NCI-H82 (cell line): ENCODE measurements around the gene UBQLN1.
"Not testable (repeated sequence)": the region's sequence is repeated elsewhere in the genome, so short reads cannot be mapped to it uniquely, and the experiment has no call there.

Experiments used
- DNase-seq: peaks from one replicate; lab custom pipeline; 2025; lab: John Stamatoyannopoulos, UW

Gene UBQLN1

DNA sequence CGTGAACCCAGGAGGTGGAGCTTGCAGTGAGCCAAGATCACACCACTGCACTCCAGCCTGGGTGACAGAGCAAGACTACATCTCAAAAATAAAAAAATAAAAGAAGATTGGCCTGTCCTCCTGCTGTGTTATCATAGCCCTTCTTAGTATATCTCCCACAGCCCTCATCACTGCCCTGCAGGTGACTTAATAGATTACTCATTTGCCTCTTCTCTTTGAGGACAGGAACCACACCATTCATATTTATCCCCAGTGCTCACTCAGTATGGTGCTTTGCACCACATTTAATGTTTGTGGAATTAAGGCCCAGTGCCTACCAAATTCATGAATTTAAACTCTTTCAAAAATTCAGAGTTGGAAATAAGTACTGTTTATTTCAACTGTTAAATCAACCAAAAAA lies 74.5 kb downstream of the UBQLN1 start:
- DNase-seq = no peak

DNA sequence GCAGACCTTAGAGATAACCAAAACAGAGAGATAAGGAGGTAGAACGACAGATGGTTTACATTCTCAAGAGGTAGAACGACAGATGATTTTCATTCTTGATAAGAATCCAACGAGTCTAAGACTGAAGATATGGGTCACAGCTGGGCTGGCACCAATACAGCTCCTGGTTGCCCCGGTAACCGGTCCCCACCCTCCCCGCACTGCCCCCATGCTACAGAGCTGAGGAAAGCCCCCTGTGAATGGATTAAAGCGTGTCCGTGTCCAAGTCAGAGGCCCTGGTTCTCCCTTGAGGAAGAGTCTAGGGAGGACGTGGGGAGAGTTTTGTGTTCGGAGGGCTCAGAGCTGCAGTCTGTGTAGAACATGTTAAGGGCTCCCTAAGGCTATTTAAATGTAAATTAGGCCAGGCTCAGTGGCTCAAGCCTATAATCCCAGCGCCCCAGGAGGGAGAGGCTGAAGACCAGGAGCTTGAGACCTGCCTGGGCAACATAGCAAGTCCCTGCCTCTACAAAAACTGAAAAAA lies 76.8 kb downstream of the UBQLN1 start:
- peak; percentile 88 for DNase-seq

DNA sequence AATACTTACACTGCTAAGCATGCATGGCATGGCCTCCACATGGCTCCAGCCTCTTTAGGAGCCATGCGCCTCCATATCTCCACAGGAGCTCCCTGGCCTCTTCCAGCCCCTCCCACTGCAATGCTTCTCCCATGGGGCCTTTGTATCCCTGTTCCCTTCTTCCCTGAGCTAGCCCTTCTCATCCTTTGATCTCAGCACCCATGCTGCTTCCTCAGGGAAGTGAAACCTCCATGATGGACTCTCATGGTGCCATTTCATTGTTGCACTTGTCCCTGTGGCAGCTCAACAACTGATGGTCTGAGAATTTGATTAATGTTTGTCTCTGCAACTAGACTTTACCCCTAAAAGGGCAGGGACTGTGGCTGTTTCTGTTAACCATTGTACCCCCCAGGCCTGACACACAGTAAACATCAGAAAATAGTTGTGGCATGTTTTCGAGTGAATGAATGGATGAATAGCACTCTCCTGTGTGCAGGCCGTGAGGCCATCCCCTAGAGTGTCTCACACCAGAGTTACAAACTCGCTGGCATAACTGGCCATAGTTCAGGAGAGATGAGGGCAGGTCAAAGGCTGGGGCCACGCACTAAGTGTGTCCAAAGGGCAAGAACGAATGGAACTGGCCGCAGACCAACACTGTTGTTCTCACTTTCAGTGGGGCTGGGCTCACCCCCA lies 78.2 kb downstream of the UBQLN1 start:
- no peak for DNase-seq

DNA sequence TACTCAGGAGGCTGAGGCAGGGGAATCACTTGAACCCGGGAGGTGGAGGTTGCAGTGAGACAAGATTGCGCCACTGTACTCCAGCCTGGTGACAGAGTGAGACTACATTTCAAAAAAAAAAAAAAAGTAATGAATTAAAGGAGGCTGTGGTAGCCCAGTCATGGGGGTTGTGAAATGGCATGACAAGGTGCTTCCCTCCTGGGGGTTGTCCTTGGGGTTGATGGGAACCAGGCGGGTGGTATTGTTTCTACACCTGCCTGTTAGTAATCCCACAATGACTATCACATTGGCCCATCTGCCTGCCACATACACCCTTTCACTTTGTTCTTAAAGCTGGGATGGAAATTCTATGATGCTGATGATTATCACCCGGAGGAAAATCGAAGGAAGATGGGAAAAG lies 79.2 kb downstream of the UBQLN1 start:
- no peak for DNase-seq

DNA sequence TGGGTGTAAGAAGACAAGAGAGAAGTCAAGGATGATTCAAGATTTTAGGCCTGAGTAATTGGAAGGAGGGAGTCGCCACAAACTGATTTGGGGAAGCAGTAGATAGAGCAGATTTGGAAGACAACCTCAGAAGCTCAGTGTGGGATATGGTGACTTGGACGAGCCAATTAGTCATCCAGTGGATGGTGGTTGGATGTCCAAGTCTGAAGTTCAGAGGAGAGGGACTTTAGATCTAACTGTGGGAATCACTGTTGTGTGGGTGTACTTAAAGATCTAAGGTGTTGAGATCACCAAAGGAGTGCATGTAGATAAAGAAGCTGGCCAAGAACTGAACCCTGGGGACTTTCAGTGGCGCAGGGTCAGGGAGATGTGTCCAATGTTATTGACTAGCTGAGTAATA lies 82.6 kb downstream of the UBQLN1 start:
- DNase-seq = no peak

DNA sequence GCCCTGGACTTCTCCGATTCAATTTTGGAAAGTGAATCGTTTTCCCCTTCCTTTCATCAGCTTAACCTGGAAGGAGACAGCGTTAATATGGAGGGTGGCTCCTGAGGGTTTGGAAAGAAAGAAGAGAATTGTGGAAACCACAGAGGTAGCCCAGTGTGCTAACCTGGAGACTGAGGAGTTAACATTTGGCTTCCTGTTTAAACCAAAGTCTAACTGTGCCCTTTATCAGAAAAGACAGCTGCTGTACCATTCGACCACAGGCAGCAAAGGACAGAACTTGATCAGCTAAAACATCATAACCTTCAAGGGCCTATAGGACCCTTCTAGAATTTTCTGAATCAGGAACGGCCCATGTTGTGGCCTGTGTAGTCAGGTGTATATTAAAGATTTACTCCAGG lies 84.1 kb downstream of the UBQLN1 start:
- DNase-seq = no peak

DNA sequence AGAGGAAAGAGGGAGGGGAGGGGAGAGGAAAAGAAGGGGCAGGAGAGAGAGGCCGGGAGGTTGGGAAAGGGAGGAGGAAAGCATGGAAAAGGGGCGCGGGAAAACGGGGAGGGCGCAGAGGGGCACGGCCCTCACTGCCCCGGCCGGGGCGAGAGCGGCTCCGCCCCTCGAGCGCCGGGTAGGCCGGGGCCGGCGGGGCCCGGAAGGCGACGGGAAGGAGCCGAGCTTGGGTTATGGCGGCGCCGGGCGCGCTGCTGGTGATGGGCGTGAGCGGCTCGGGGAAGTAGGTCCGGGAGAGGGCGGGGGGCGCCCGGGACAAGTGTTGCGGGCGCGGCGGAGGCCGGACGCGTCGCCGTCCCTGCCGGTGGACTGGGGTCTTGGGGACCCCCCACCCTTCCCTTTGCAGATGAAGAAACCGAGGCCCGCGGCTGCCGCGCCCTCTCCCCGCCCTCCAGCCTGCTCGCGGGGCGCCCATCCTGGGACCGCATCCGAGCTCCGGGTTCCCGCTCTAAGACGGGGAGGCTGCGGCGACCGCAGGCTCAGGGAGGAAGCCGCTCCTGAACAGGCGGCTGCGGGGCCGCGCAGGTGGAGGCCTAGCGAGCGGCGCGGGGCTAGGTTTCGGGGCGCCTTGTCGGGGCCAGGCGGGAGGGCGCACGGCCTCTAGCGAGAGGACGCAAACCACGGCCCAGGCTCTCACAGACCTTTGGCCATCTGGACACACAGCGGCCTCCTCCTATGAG lies 84.6 kb downstream of the UBQLN1 start, which contains the start of gene IDNK:
TSS of gene IDNK (plus strand) at position 205 of the 740 bp plus-strand sequence. CDS start at position 234, 29 bp downstream.
- DNase-seq = peak; percentile 41

DNA sequence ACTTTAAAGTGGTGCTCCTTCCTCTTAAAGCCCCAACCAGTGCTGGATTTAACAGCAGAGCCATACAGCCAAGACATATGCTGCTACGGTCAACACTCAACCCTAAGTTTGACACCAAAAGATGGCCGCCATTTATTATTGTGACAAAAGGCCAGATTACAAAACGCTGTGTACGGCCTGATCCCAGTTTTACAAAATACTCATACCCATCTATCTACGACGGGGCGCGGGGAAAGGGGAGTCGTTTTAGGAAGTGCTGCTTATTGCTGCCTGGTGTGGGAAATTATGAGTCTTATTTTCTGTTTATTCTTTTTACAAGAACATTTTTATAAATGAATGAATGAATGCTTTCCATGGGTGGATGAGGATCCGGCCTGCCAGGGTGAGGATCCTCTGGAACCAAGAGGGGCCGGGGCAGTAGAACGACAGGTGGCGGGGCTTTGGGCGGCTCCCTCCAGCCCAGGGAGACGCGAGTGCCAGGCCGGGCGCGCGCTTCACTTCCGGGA lies 85.3 kb downstream of the UBQLN1 start:
- DNase-seq = peak; percentile 86

DNA sequence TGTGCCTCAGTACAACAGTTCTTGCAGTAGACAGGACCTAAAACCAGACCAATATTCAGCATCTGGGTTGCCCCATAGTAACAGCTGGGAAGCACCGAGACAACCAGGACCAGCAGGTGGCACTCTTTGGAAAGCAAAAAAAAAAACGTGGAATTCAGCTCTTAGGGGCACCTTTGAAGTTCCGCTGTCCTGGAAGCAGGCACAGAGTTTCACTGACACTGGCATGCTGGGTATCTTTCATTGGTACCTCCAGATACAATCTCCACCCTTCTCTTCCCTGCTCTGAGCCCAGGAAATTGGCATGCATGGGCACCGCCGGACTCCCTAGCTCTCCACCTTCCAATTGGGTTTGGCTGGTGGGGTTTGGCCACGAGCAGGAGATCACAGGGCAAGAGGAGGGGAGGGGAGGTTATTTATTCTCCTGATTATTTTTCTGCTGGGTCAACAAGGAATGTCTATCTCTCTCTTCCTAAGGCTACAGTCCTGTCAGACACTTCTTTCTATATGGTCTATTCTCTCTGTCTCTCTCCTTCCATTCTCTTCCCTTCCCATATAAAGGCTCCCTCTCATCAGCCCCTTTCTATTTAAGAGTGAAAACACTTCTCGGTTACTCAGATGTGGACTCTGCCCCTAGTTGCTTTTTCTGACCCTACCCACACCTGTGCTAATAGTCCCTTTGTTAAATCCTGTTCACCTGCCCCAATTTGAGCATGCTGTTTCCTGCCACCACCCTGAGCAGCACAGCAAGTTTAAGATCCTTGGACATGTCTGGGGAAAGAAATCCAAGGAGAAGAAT lies 86.7 kb downstream of the UBQLN1 start:
- peak; percentile 61 for DNase-seq

DNA sequence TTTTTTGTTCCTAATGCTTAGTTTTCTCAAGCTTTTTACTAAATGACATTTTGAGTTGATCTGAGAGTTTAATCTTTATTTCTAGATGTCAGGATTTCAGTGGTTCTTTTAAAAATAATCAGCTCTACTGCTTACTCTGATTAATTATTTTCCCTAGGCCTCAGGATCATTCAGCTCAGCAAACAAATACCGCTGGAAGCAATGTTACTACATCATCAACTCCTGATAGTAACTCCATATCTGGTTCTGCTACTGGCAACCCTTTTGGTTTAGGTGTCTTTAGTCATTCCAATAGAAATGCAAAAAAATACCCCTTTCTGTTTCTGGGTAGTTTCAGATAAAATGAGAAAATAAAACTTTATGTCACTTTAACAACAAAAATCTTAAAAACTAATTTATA lies 90.5 kb downstream of the UBQLN1 start:
- DNase-seq = no peak

DNA sequence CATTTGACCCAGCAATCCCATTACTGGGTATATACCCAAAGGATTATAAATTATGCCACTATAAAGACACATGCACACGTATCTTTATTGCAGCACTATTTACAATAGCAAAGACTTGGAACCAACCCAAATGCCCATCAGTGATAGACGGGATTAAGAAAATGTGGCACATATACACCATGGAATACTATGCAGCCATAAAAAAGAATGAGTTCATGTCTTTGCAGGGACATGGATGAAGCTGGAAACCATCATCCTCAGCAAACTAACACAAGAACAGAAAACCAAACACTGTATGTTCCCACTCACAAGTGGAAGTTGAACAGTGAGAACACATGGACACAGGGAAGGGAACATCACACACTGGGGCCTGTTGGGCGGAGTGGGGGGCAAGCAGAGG lies 94.5 kb downstream of the UBQLN1 start:
- not testable (repeated sequence) for DNase-seq
